OCI-LY3 (cell line): ENCODE data around the gene THEMIS2.
A peak's percentile ranks its signal among the peaks of the same experiment; 100 is the strongest.

ENCODE experiments used
- H2AFZ ChIP-seq: fragments of 200-600, 300-600 bp; shearing (Covaris generic); 2 replicates; pipeline ENCODE4 v1.6.0; 2014; ENCODE audit warnings: antibody characterized with exemption, low read depth, low read length
- H3K27ac ChIP-seq: fragments of 200-600, 300-600 bp; sonication (generic); 2 replicates; pipeline ENCODE4 v1.5.1; 2014; ENCODE audit warnings: mild to moderate bottlenecking, low read length, moderate library complexity, mixed read lengths
- H3K27me3 ChIP-seq: fragments of 200-600, 300-600 bp; sonication (generic); 2 replicates; pipeline ENCODE4 v1.6.1; 2014; ENCODE audit warnings: low read depth, low read length, mixed read lengths
- H3K36me3 ChIP-seq: fragments of 200-600, 300-600 bp; sonication (generic); replicated peaks from 2 replicates; pipeline ENCODE3; 2014; ENCODE audit warnings: low read depth, low read length, mixed read lengths
- H3K4me1 ChIP-seq: fragments of 300-600, 200-600 bp; sonication (generic); 2 replicates; pipeline ENCODE4 v1.6.1; 2014; ENCODE audit warnings: low read length, mixed read lengths
- H3K4me2 ChIP-seq: fragments of 200-600, 300-600 bp; sonication (generic); 2 replicates; pipeline ENCODE4 v1.6.1; 2014; ENCODE audit warnings: low read length, mixed read lengths
- H3K4me3 ChIP-seq: fragments of 300-600, 200-600 bp; sonication (generic); 2 replicates; pipeline ENCODE4 v1.5.1; 2014; ENCODE audit warnings: antibody characterized with exemption, mild to moderate bottlenecking, low read length, moderate library complexity
- H3K79me2 ChIP-seq: fragments of 300-600, 200-600 bp; shearing (Covaris generic); 2 replicates; pipeline ENCODE4 v1.6.1; 2014; ENCODE audit warnings: mild to moderate bottlenecking, low read length, mixed read lengths
- H3K9ac ChIP-seq: fragments of 300-600, 200-600 bp; shearing (Covaris generic); 2 replicates; pipeline ENCODE4 v1.6.0; 2014; ENCODE audit warnings: mild to moderate bottlenecking, low read length, moderate library complexity
- H3K9me3 ChIP-seq: fragments of 200-600, 300-600 bp; shearing (Covaris generic); 2 replicates; pipeline ENCODE4 v1.6.1; 2014; ENCODE audit warnings: low read length, mixed read lengths; ENCODE audit not compliant: insufficient read depth
- H4K20me1 ChIP-seq: fragments of 200-600, 300-600 bp; sonication (generic); 2 replicates; pipeline ENCODE4 v1.6.1; 2016; ENCODE audit warnings: low read length, mixed read lengths; ENCODE audit not compliant: insufficient read depth
- CTCF ChIP-seq: fragments of 200-600, 300-600 bp; sonication (generic); IDR thresholded peaks from 2 replicates; pipeline ENCODE4 v1.5.1; 2014; ENCODE audit warnings: antibody characterized with exemption, low read length, low read depth
- EZH2phosphoT487 ChIP-seq: fragments of 200-600 bp; shearing (Covaris generic); IDR thresholded peaks from 2 replicates; pipeline ENCODE4 v1.6.1; 2018; ENCODE audit warnings: antibody characterized with exemption, mixed run types, low read depth

THEMIS2 gene

GRCh38 chr1:27863538-27863915, 8.8 kb upstream of the THEMIS2 start:
- Histone ChIP-seq H3K79me2 (no peaks in the 10 kb centered on the region), H4K20me1 (no peaks in the 10 kb centered on the region), H3K4me2 (peak overlapping the region; percentile 58), H3K9me3 (no peaks in the 10 kb centered on the region), H2AFZ (no peak overlapping the region; the same call in 1 of the 2 replicates), H3K36me3 (no peaks in the 10 kb centered on the region), H3K27me3 (no peaks in the 10 kb centered on the region), H3K27ac (peak overlapping the region; percentile 46), H3K4me3 (peak overlapping the region; percentile 15; the same call in 1 of the 2 replicates), H3K4me1 (peaks cover 33% of the 10 kb centered on the region), H3K9ac (0 out of 2 replicates have a peak overlapping the region, but pooled peaks have one; percentile 15)
- TF ChIP-seq CTCF (no peak), EZH2phosphoT487 (no peak)

- Histone ChIP-seq H3K4me1 (peaks cover 40% of the 10 kb centered on the region), H2AFZ (peak overlapping the region; percentile 74; the same call in 1 of the 2 replicates), H3K9me3 (no peaks in the 10 kb centered on the region), H3K4me2 (peak overlapping the region; percentile 57), H3K27ac (peak overlapping the region; percentile 52), H3K4me3 (no peak overlapping the region), H3K79me2 (no peaks in the 10 kb centered on the region), H3K9ac (peak overlapping the region; percentile 36; the same call in 1 of the 2 replicates), H3K27me3 (no peaks in the 10 kb centered on the region), H4K20me1 (no peaks in the 10 kb centered on the region), H3K36me3 (no peaks in the 10 kb centered on the region)
- TF ChIP-seq EZH2phosphoT487, result no peak
- no peak for TF ChIP-seq CTCF
These were observed 8.0 kb upstream of the THEMIS2 start for GRCh38 chr1:27864264-27864895.

GRCh38 chr1:27865821-27866220, 6.5 kb upstream of the THEMIS2 start:
- no peak overlapping the region for H3K4me2 ChIP-seq

More at GRCh38 chr1:27865821-27866220, 6.5 kb upstream of the THEMIS2 start:
- no peak overlapping the region for H3K9ac ChIP-seq
- H3K79me2 ChIP-seq, result no peaks in the 10 kb centered on the region
- no peaks in the 10 kb centered on the region for H3K27me3 ChIP-seq
- no peaks in the 10 kb centered on the region for H3K36me3 ChIP-seq
- peaks cover 48% of the 10 kb centered on the region for H3K4me1 ChIP-seq
- no peak overlapping the region for H3K4me3 ChIP-seq
- H3K9me3 ChIP-seq, result no peaks in the 10 kb centered on the region
- no peak overlapping the region for H3K27ac ChIP-seq
- TF ChIP-seq EZH2phosphoT487 (no peak), CTCF (no peak)
- no peaks in the 10 kb centered on the region for H4K20me1 ChIP-seq
- H2AFZ ChIP-seq, result no peak overlapping the region
